Endodermal cell (in vitro differentiated cells): ENCODE measurements around the gene PDZD4. TPM values are rescaled to one million over a fixed set of nuclear protein-coding genes. Genes with fewer than 3 reads are reported as not detected.
A peak's percentile ranks its signal among the peaks of the same experiment; 100 is the strongest.

ENCODE experiments used
- DNase-seq: peaks from one replicate; pipeline ENCODE4 v3.0.0-alpha.2; 2017
- H3K27ac ChIP-seq: 2 replicates; pipeline ENCODE4 v1.5.1; 2013; ENCODE audit warnings: mild to moderate bottlenecking, low read depth, low read length, moderate library complexity
- H3K27me3 ChIP-seq: 2 replicates; pipeline ENCODE4 v1.6.1; 2013; ENCODE audit warnings: mild to moderate bottlenecking, low read length, moderate library complexity; ENCODE audit not compliant: insufficient read depth, control insufficient read depth, poor library complexity, severe bottlenecking
- H3K36me3 ChIP-seq: 2 replicates; pipeline ENCODE4 v1.7.0; 2013; ENCODE audit warnings: mild to moderate bottlenecking, low read length, moderate library complexity; ENCODE audit not compliant: control insufficient read depth, insufficient read depth
- H3K4me1 ChIP-seq: one replicate; pipeline ENCODE4 v1.7.0; 2013; ENCODE audit warnings: low read length; ENCODE audit not compliant: control insufficient read depth, insufficient read depth
- H3K4me3 ChIP-seq: 2 replicates; pipeline ENCODE4 v1.5.1; 2013; ENCODE audit warnings: mild to moderate bottlenecking, low read length, moderate library complexity
- H3K9ac ChIP-seq: 2 replicates; pipeline ENCODE4 v1.6.1; 2013; ENCODE audit warnings: mild to moderate bottlenecking, low read length, moderate library complexity; ENCODE audit not compliant: poor library complexity, severe bottlenecking; ENCODE audit errors: extremely low read depth
- H3K9me3 ChIP-seq: 2 replicates; pipeline ENCODE4 v1.6.1; 2013; ENCODE audit warnings: mild to moderate bottlenecking, low read length, moderate library complexity; ENCODE audit not compliant: control insufficient read depth
- H3K27ac Mint-ChIP-seq: 2 replicates; pipeline ENCODE4 v1.8.0; 2020; ENCODE audit warnings: mixed read lengths
- H3K27me3 Mint-ChIP-seq: 2 replicates; pipeline ENCODE4 v1.8.0; 2021; ENCODE audit warnings: mild to moderate bottlenecking, mixed read lengths; ENCODE audit not compliant: insufficient read depth
- H3K36me3 Mint-ChIP-seq: 2 replicates; pipeline ENCODE4 v1.8.0; 2020; ENCODE audit warnings: low read depth, mixed read lengths
- H3K4me1 Mint-ChIP-seq: 2 replicates; pipeline ENCODE4 v1.8.0; 2020; ENCODE audit warnings: mixed read lengths
- H3K4me3 Mint-ChIP-seq: 2 replicates; pipeline ENCODE4 v1.8.0; 2020; ENCODE audit warnings: mild to moderate bottlenecking, moderate library complexity, mixed read lengths
- H3K9me3 Mint-ChIP-seq: 2 replicates; pipeline ENCODE4 v1.8.0; 2020; ENCODE audit warnings: mild to moderate bottlenecking, mixed read lengths
- WGBS, 2 experiments: methylation state at CpG; one replicate each; pipeline versions ENCODE4 v1.1.5 to v1.1.7; 2013; ENCODE audit warnings: missing lambda C conversion rate in 2 of 2, mixed read lengths in 1 of 2; ENCODE audit not compliant: insufficient coverage in 1 of 2, insufficient read length in 1 of 2; 5-methylcytosine and 5-hydroxymethylcytosine counted together
- total RNA-seq, 2 donors: library from RNA; stranded (reverse); fragmentation: NEBNext Ultra II Directional in 1 of 2; extraction: Animal tissue kit (Norgen Biotek cat#: 25700) in 1 of 2; gene quantifications; 2 replicates in 1 of 2; 3 replicates in 1 of 2; pipeline ENCODE4 v1.2.1, GENCODE V29; 2021
- TF ChIP-seq, protein P1 (sequence below): fragments of 200-600 bp; sonication (generic); conservative IDR thresholded peaks from 2 replicates; pipeline ENCODE4 v1.5.0; 2021; ENCODE audit warnings: antibody characterized with exemption, mild to moderate bottlenecking

Gene PDZD4
- total RNA-seq, 2 donors from 2014 or later = 30.1 to 68.3 TPM

DNA sequence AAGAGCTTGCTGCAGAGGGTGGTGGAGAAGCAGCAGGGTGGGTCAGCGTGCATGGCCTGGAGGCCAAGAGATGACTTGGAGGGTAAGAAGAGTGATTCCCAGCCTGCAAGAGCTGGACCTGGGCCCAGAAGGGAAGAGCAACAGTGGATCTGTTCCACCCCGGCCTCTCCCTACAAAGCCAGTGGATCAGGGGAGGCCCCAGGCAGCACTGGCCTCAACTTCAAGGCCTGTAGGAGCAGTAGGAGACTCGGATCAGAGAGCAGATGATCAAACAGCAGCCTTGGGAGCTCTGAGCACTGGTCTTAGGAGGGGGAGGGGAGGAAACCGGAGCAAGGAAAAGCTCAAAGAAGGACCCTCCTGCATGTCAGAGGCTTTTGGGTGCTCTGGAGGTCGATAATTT, 48.0 kb upstream of the PDZD4 start:
- 33 to 43% methylated on average over 1 to 4 of the region's 5 CpGs for WGBS, 2 experiments
- peak overlapping the region; percentile 49 for H3K4me3 Mint-ChIP-seq
- H3K4me3 ChIP-seq = peak overlapping the region; percentile 66

DNA sequence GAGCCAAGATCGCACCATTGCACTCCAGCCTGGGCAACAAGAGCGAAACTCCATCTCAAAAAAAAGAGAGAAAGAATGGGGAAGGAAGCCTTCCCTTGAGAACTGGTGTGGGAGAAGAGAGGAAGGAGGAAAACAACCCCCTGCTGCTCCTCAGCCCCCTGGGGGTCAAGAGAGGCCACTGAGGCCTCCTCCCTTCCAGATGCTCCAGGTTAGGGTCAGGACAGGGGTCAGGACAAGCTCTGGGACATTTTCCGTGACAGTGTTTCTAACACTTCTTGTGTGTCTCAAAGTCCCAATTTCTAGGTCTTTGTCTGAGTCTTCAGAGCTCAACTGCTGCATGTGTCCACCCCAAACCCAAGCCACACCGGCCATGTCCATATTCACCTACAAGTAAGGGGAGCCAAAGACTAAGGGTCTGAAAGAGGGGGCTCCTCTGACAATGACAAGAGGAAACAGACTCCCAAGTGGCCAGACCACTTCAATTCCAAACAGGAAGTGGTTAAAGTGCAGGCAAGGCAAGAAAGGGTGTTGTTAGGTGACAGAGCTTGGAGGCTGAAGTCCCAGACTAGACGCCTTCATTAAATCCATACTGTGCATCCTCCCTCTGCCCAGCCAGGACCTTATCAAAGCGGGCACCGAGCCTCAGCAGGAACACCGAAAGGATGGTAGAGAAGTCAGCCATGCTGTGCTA, 47.4 kb upstream of the PDZD4 start:
- Mint-ChIP-seq H3K27ac (no peak overlapping the region), H3K4me1 (peaks cover 28% of the 10 kb centered on the region), H3K4me3 (no peak overlapping the region), H3K9me3 (peaks cover 50% of the 10 kb centered on the region), H3K36me3 (no peaks in the 10 kb centered on the region), H3K27me3 (no peaks in the 10 kb centered on the region)
- Histone ChIP-seq H3K36me3 (no peaks in the 10 kb centered on the region), H3K9ac (no peak overlapping the region), H3K4me3 (no peak overlapping the region), H3K27ac (no peak overlapping the region), H3K4me1 (peaks cover 3% of the 10 kb centered on the region), H3K27me3 (no peaks in the 10 kb centered on the region), H3K9me3 (no peaks in the 10 kb centered on the region)
- TF ChIP-seq, protein P1, sequence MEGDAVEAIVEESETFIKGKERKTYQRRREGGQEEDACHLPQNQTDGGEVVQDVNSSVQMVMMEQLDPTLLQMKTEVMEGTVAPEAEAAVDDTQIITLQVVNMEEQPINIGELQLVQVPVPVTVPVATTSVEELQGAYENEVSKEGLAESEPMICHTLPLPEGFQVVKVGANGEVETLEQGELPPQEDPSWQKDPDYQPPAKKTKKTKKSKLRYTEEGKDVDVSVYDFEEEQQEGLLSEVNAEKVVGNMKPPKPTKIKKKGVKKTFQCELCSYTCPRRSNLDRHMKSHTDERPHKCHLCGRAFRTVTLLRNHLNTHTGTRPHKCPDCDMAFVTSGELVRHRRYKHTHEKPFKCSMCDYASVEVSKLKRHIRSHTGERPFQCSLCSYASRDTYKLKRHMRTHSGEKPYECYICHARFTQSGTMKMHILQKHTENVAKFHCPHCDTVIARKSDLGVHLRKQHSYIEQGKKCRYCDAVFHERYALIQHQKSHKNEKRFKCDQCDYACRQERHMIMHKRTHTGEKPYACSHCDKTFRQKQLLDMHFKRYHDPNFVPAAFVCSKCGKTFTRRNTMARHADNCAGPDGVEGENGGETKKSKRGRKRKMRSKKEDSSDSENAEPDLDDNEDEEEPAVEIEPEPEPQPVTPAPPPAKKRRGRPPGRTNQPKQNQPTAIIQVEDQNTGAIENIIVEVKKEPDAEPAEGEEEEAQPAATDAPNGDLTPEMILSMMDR = no peak
- peak; percentile 20 for DNase-seq
- WGBS, 2 experiments = 94% methylated on average over 3 to 7 of the region's 8 CpGs

More for the DNA sequence above, 48.0 kb upstream of the PDZD4 start:
- H3K4me1 Mint-ChIP-seq = peaks cover 27% of the 10 kb centered on the region
- Histone ChIP-seq H3K36me3 (no peaks in the 10 kb centered on the region), H3K27ac (no peak overlapping the region), H3K4me1 (peaks cover 3% of the 10 kb centered on the region), H3K9me3 (no peaks in the 10 kb centered on the region), H3K27me3 (no peaks in the 10 kb centered on the region), H3K9ac (no peak overlapping the region)
- TF ChIP-seq, protein P1 = no peak
- H3K36me3 Mint-ChIP-seq = no peaks in the 10 kb centered on the region
- DNase-seq = no peak
- H3K27me3 Mint-ChIP-seq = no peaks in the 10 kb centered on the region
- peak overlapping the region; percentile 64 for H3K27ac Mint-ChIP-seq
- H3K9me3 Mint-ChIP-seq = peaks cover 46% of the 10 kb centered on the region

DNA sequence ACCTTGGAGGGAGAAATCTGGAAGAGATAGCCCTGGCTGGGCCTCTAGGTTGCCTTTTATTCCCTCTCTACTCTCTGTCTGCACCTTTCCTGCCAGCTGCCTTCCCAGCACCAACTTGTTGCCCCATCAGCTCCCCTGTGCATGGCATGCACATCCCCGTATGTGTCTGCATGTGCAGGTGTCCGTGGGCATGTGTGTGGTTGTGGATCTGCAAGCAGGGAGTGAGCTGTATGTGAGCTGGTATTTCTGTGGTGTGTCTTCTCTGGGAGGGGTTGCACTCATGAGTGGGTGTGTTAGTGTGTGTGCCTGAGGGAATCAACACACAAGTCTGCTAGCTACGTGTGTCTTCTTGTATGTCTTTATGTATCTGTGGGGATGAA, 45.8 kb upstream of the PDZD4 start:
- Histone ChIP-seq H3K4me1 (peaks cover 3% of the 10 kb centered on the region), H3K9me3 (no peaks in the 10 kb centered on the region), H3K9ac (no peak overlapping the region), H3K4me3 (no peak overlapping the region), H3K27ac (no peak overlapping the region), H3K36me3 (no peaks in the 10 kb centered on the region), H3K27me3 (no peaks in the 10 kb centered on the region)
- peaks cover 27% of the 10 kb centered on the region for H3K4me1 Mint-ChIP-seq
- H3K27ac Mint-ChIP-seq = no peak overlapping the region
- no peaks in the 10 kb centered on the region for H3K36me3 Mint-ChIP-seq
- peaks cover 56% of the 10 kb centered on the region for H3K9me3 Mint-ChIP-seq
- H3K27me3 Mint-ChIP-seq = no peaks in the 10 kb centered on the region
- DNase-seq = no peak
- TF ChIP-seq, protein P1 = no peak
- no peak overlapping the region for H3K4me3 Mint-ChIP-seq
- WGBS, 2 experiments = 79% methylated on average over 3 of the region's 3 CpGs; no CpG with 5 or more reads in 1 of the 2 experiments
